HG02678 (cell line): Measurements from ENCODE around the gene SIDT2.

ENCODE experiments used
- ATAC-seq: cut with Tn5 transposase; IDR thresholded peaks from one replicate; pipeline ENCODE4 v1.9.1; 2021; ENCODE audit warnings: mild to moderate bottlenecking, moderate library complexity; ENCODE audit not compliant: unreplicated experiment

SIDT2 gene

DNA sequence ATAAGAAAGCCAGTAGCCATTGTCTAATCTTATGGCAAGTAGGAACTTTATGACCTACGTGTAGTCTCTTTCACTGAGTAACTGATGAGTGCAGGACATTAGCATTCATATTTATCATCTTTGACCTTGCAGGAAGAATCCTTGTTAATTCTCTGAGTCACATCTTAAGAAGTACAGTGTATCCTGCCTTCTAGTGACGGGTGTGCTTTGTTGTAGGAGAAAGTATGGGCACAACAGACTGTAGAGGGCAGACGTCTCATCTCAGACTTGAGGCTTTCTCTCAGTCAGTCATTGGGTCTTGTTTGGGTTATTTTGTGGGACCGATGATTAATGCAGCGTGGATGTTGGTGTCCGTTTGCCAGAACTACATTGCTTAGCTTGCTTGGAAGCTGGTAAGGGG is 60.8 kb downstream of the SIDT2 start:
- ATAC-seq: no peak
